ENCODE measurements around the gene LYZL4. TPM values are rescaled to one million over a fixed set of nuclear protein-coding genes. Genes with fewer than 3 reads are reported as not detected.

The LYZL4 gene
- total and polyA plus RNA-seq, 2 donors (not counting 1 experiment from before 2014, with no cell fraction given), result not detected

GRCh38 chr3:42440924-42441323 lies 30.5 kb upstream of the LYZL4 start:
- TF ChIP-seq CTCF (IDR thresholded peaks at IDR 0.05) (no peak), EZH2 (IDR thresholded peaks at IDR 0.05; ENCODE audit: borderline replicate concordance, insufficient read depth, low read depth, low read length, poor library complexity, severe bottlenecking) (no peak)
- Mint-ChIP-seq H3K27ac (no peak overlapping the region), H3K4me1 (no peaks in the 10 kb centered on the region), H3K4me3 (no peak overlapping the region), H3K27me3 (peaks cover 13% of the 10 kb centered on the region), H3K9me3 (ENCODE audit: insufficient read depth) (no peaks in the 10 kb centered on the region)
- H3K9ac ChIP-seq (ENCODE audit: low read length), result no peak overlapping the region
- intact Hi-C loops (cut with micrococcal nuclease), result loop anchor here (5.0 kb wide), 1 partner anchor 324 kb away; no protein-coding TSS in a partner anchor
- no peaks in the 10 kb centered on the region for H3K9me3 ChIP-seq (ENCODE audit: control extremely low read depth in 1 of 3, control insufficient read depth in 2 of 3, insufficient read depth in 1 of 3, low read length in 2 of 3)
- no peaks in the 10 kb centered on the region for H3K4me1 ChIP-seq (ENCODE audit: control insufficient read depth in 2 of 2, insufficient read depth in 2 of 2, low read length in 2 of 2)
- no peak overlapping the region for H3K27ac ChIP-seq (ENCODE audit: low read length in 2 of 2)
- H3K36me3 ChIP-seq (replicated peaks in 1 of 2; ENCODE audit: control extremely low read depth in 1 of 2, control insufficient read depth in 1 of 2, extremely low read depth in 1 of 2, insufficient read depth in 2 of 2, low read length in 1 of 2), result no peaks in the 10 kb centered on the region
- ChIA-PET POLR2A (no interaction called here), CTCF (interaction anchor here (0.6 to 2.3 kb wide), 4 partner anchors 11 to 193 kb away, joined by 3 to 9 read pairs (median 3); no protein-coding TSS in a partner anchor)
- no peaks in the 10 kb centered on the region for H4K20me1 ChIP-seq (ENCODE audit: control insufficient read depth, insufficient read depth, low read length, poor library complexity, severe bottlenecking)
- H3K79me2 ChIP-seq (ENCODE audit: control insufficient read depth, insufficient read depth, low read length), result no peaks in the 10 kb centered on the region
- H3K4me3 ChIP-seq (ENCODE audit: control extremely low read depth in 1 of 5, extremely low read depth in 1 of 5, insufficient read depth in 1 of 5, low read depth in 2 of 5, low read length in 4 of 5), result no peak overlapping the region
- DNase-seq, result no peak
- H3K27me3 ChIP-seq (replicated peaks in 1 of 4; ENCODE audit: control extremely low read depth in 1 of 4, control insufficient read depth in 3 of 4, insufficient read depth in 4 of 4, low read length in 3 of 4), result peaks cover 0 to 6% (median 5%) of the 10 kb centered on the region in 4 experiments
- no peak overlapping the region for H3K4me2 ChIP-seq (replicated peaks; ENCODE audit: low read depth, low read length, poor library complexity, severe bottlenecking)
- 58% methylated on average over 6 of the region's 8 CpGs for WGBS (ENCODE audit: insufficient coverage)
- no peak overlapping the region for H2AFZ ChIP-seq (ENCODE audit: insufficient read depth, low read depth, low read length, poor library complexity, severe bottlenecking)
- no peak for ATAC-seq (ENCODE audit: low read depth)

- Histone ChIP-seq H3K27me3 (replicated peaks in 1 of 4; ENCODE audit: control extremely low read depth in 1 of 4, control insufficient read depth in 3 of 4, insufficient read depth in 4 of 4, low read length in 3 of 4) (peaks cover 0 to 6% (median 5%) of the 10 kb centered on the region in 4 experiments), H3K4me3 (ENCODE audit: control extremely low read depth in 1 of 5, extremely low read depth in 1 of 5, insufficient read depth in 1 of 5, low read depth in 2 of 5, low read length in 4 of 5) (no peak overlapping the region), H3K9me3 (ENCODE audit: control extremely low read depth in 1 of 3, control insufficient read depth in 2 of 3, insufficient read depth in 1 of 3, low read length in 2 of 3) (no peaks in the 10 kb centered on the region), H3K27ac (ENCODE audit: low read length in 2 of 2) (no peak overlapping the region), H3K36me3 (replicated peaks in 1 of 2; ENCODE audit: control extremely low read depth in 1 of 2, control insufficient read depth in 1 of 2, extremely low read depth in 1 of 2, insufficient read depth in 2 of 2, low read length in 1 of 2) (no peaks in the 10 kb centered on the region), H3K4me1 (ENCODE audit: control insufficient read depth in 2 of 2, insufficient read depth in 2 of 2, low read length in 2 of 2) (no peaks in the 10 kb centered on the region), H4K20me1 (ENCODE audit: control insufficient read depth, insufficient read depth, low read length, poor library complexity, severe bottlenecking) (no peaks in the 10 kb centered on the region), H3K79me2 (ENCODE audit: control insufficient read depth, insufficient read depth, low read length) (no peaks in the 10 kb centered on the region), H3K9ac (ENCODE audit: low read length) (no peak overlapping the region), H3K4me2 (replicated peaks; ENCODE audit: low read depth, low read length, poor library complexity, severe bottlenecking) (no peak overlapping the region), H2AFZ (ENCODE audit: insufficient read depth, low read depth, low read length, poor library complexity, severe bottlenecking) (no peak overlapping the region)
- intact Hi-C loops (cut with micrococcal nuclease), result loop anchor here (5.0 kb wide), 1 partner anchor 322 kb away; no protein-coding TSS in a partner anchor
- CTCF ChIA-PET, result interaction anchor here (0.9 to 2.3 kb wide), 4 partner anchors 11 to 248 kb away, joined by 3 to 9 read pairs (median 4); no protein-coding TSS in a partner anchor
- 86% methylated on average over 6 of the region's 10 CpGs for WGBS (ENCODE audit: insufficient coverage)
- ATAC-seq (ENCODE audit: low read depth) (no peak), DNase-seq (no peak)
- no peaks in the 10 kb centered on the region for H3K9me3 Mint-ChIP-seq (ENCODE audit: insufficient read depth)
- no peak for TF ChIP-seq CTCF (IDR thresholded peaks at IDR 0.05)
- no peak for TF ChIP-seq EZH2 (IDR thresholded peaks at IDR 0.05; ENCODE audit: borderline replicate concordance, insufficient read depth, low read depth, low read length, poor library complexity, severe bottlenecking)
- no peak overlapping the region for H3K4me3 Mint-ChIP-seq
- no peaks in the 10 kb centered on the region for H3K4me1 Mint-ChIP-seq
- H3K27ac Mint-ChIP-seq, result no peak overlapping the region
- H3K27me3 Mint-ChIP-seq, result peaks cover 14% of the 10 kb centered on the region
- POLR2A ChIA-PET, result no interaction called here
Measured at GRCh38 chr3:42439261-42440115, 29.1 kb upstream of the LYZL4 start.

Measured in B cell (primary cell).